SK-N-SH (cell line): ENCODE results near the gene GRK5. TPM values are rescaled to one million over a fixed set of nuclear protein-coding genes. Genes with fewer than 3 reads are reported as not detected.

Experiments used
- CTCF ChIA-PET: fragments of 300-600, 350-600 bp; formaldehyde crosslinking; extraction: SDS; loops from one replicate; lab custom pipeline; 2021; lab: Yijun Ruan, JAX
- POLR2A ChIA-PET: fragments of 350-600 bp; sonication (Branson Sonifier 250); formaldehyde crosslinking; extraction: SDS; loops from one replicate; lab custom pipeline; 2020; ENCODE audit warnings: antibody characterized with exemption, inconsistent platforms; lab: Yijun Ruan, JAX
- DNase-seq: peaks from one replicate; pipeline ENCODE4 v3.0.0; 2012
- H2AFZ ChIP-seq: fragments of 200-600 bp; sonication (generic); 2 replicates; pipeline ENCODE4 v1.8.1; 2016; ENCODE audit warnings: antibody characterized with exemption, mild to moderate bottlenecking, low read depth
- H3F3A ChIP-seq: fragments of 200-600 bp; sonication (generic); replicated peaks from 2 replicates; pipeline ENCODE3; 2016; ENCODE audit warnings: antibody characterized with exemption, mild to moderate bottlenecking; ENCODE audit not compliant: insufficient read depth
- H3K27ac ChIP-seq, 2 experiments: fragments of 200-500 bp in 1 of 2; fragments of 200-600 bp in 1 of 2; sonication (Bioruptor generic) in 1 of 2; sonication (generic), shearing (Covaris generic) in 1 of 2; 2 replicates each; pipeline versions ENCODE4 v1.5.1 to v1.6.1; 2014 to 2016; ENCODE audit warnings: low read depth in 2 of 2, inconsistent platforms in 1 of 2, low read length in 1 of 2, mild to moderate bottlenecking in 1 of 2, mixed read lengths in 1 of 2
- H3K27me3 ChIP-seq: fragments of 200-600 bp; sonication (generic), shearing (Covaris generic); 2 replicates; pipeline ENCODE4 v1.6.1; 2016; ENCODE audit warnings: mixed run types; ENCODE audit not compliant: insufficient read depth
- H3K36me3 ChIP-seq, 2 experiments: fragments of 200-500 bp in 1 of 2; fragments of 200-600 bp in 1 of 2; sonication (Bioruptor generic) in 1 of 2; sonication (generic) in 1 of 2; replicated peaks in 1 of 2; 2 replicates each; pipeline versions ENCODE3 to v1.5.1; 2014 to 2016; ENCODE audit warnings: low read length in 1 of 2, mild to moderate bottlenecking in 1 of 2; ENCODE audit not compliant: insufficient read depth in 2 of 2, control insufficient read depth in 1 of 2
- H3K4me1 ChIP-seq, 2 experiments: fragments of 200-500 bp in 1 of 2; fragments of 200-600 bp in 1 of 2; sonication (Bioruptor generic) in 1 of 2; sonication (generic), shearing (Covaris generic) in 1 of 2; 2 replicates each; pipeline versions ENCODE4 v1.5.1 to v1.6.1; 2014 to 2016; ENCODE audit warnings: low read depth in 1 of 2, low read length in 1 of 2, mixed run types in 1 of 2; ENCODE audit not compliant: insufficient read depth in 2 of 2, control insufficient read depth in 1 of 2
- H3K4me2 ChIP-seq: fragments of 200-600 bp; sonication (generic), shearing (Covaris generic); 2 replicates; pipeline ENCODE4 v1.6.1; 2017; ENCODE audit warnings: mixed run types
- H3K4me3 ChIP-seq, 2 experiments: fragments of 200-500 bp in 1 of 2; fragments of 200-600 bp in 1 of 2; sonication (Bioruptor generic) in 1 of 2; sonication (generic), shearing (Covaris generic) in 1 of 2; 2 replicates each; pipeline versions ENCODE4 v1.5.1 to v1.8.1; 2014 to 2016; ENCODE audit warnings: low read depth in 2 of 2, inconsistent platforms in 1 of 2, low read length in 1 of 2, mild to moderate bottlenecking in 1 of 2, mixed read lengths in 1 of 2, moderate library complexity in 1 of 2
- H3K79me2 ChIP-seq: fragments of 200-600 bp; sonication (generic); 2 replicates; pipeline ENCODE4 v1.8.1; 2017; ENCODE audit warnings: mild to moderate bottlenecking; ENCODE audit not compliant: insufficient read depth
- H3K9ac ChIP-seq: fragments of 200-600 bp; sonication (generic); 2 replicates; pipeline ENCODE4 v1.6.1; 2017; ENCODE audit warnings: mixed run types
- H3K9me2 ChIP-seq: fragments of 200-600 bp; sonication (generic); 2 replicates; pipeline ENCODE4 v1.6.1; 2017; ENCODE audit warnings: mixed run types
- H3K9me3 ChIP-seq: fragments of 200-600 bp; sonication (generic); 2 replicates; pipeline ENCODE4 v1.6.1; 2017; ENCODE audit warnings: mixed run types, mild to moderate bottlenecking, moderate library complexity
- H4K20me1 ChIP-seq: fragments of 200-600 bp; sonication (generic); 2 replicates; pipeline ENCODE4 v1.6.1; 2017; ENCODE audit warnings: mild to moderate bottlenecking, mixed run types; ENCODE audit not compliant: insufficient read depth
- EP300 ChIP-seq, 2 experiments: IDR thresholded peaks; 2 replicates each; pipeline versions ENCODE4 v1.4.0 to v1.6.1; 2012; ENCODE audit warnings: borderline replicate concordance in 1 of 2, low read depth in 1 of 2, low read length in 1 of 2
- EZH2phosphoT487 ChIP-seq: fragments of 200-600 bp; sonication (generic); IDR thresholded peaks from 2 replicates; pipeline ENCODE4 v1.6.1; 2017; ENCODE audit warnings: low read depth, mixed run types, mild to moderate bottlenecking, antibody characterized with exemption, moderate library complexity, borderline replicate concordance
- FOSL2 ChIP-seq: IDR thresholded peaks from 2 replicates; pipeline ENCODE4 v1.4.0; 2012; ENCODE audit warnings: low read depth, mild to moderate bottlenecking, moderate library complexity, borderline replicate concordance
- FOXM1 ChIP-seq: IDR thresholded peaks from 2 replicates; pipeline ENCODE4 v1.4.0; 2012; ENCODE audit warnings: low read depth, mild to moderate bottlenecking
- GABPA ChIP-seq: IDR thresholded peaks from 2 replicates; pipeline ENCODE4 v1.4.0; 2012; ENCODE audit warnings: low read depth, mild to moderate bottlenecking
- GATA2 ChIP-seq: sonication (generic); formaldehyde crosslinking; IDR thresholded peaks from 2 replicates; pipeline ENCODE4 v1.5.0; 2020; ENCODE audit warnings: mild to moderate bottlenecking, missing genetic modification reagents
- POLR2AphosphoS5 ChIP-seq: IDR thresholded peaks from 2 replicates; pipeline ENCODE4 v1.6.1; 2012; ENCODE audit warnings: low read depth, low read length
- RXRA ChIP-seq: IDR thresholded peaks from 2 replicates; pipeline ENCODE4 v1.4.0; 2012; ENCODE audit warnings: low read depth, mild to moderate bottlenecking, borderline replicate concordance
- TAF1 ChIP-seq: IDR thresholded peaks from 2 replicates; pipeline ENCODE4 v1.6.1; 2012; ENCODE audit warnings: low read depth, mild to moderate bottlenecking, low read length, moderate library complexity, borderline replicate concordance
- WGBS: methylation state at CpG from one replicate; pipeline ENCODE4 v1.1.6; 2017; ENCODE audit warnings: low lambda C conversion rate; 5-methylcytosine and 5-hydroxymethylcytosine counted together
- polyA plus RNA-seq, 3 experiments: library from polyadenylated mRNA; depleted of rRNA; stranded (reverse); fragments of >200 nt; gene quantifications; 2 replicates each; pipeline ENCODE4 v1.2.3, GENCODE V29; 2012
- TF ChIP-seq, protein P1 (sequence below): fragments of 150-350 bp; IDR thresholded peaks from 2 replicates; pipeline ENCODE4 v1.6.1; 2016; ENCODE audit warnings: mild to moderate bottlenecking, low read depth, low read length
- TF ChIP-seq, protein P2 (sequence below): IDR thresholded peaks from 2 replicates; pipeline ENCODE4 v1.4.0; 2012; ENCODE audit warnings: low read depth
- TF ChIP-seq, protein P3 (sequence below): IDR thresholded peaks from 2 replicates; pipeline ENCODE4 v1.4.0; 2012; ENCODE audit warnings: low read depth, borderline replicate concordance

GRK5 gene
- polyA plus RNA-seq, 1 of the 3 experiments (the other 2 are of a cell fraction): 12.1 TPM

DNA sequence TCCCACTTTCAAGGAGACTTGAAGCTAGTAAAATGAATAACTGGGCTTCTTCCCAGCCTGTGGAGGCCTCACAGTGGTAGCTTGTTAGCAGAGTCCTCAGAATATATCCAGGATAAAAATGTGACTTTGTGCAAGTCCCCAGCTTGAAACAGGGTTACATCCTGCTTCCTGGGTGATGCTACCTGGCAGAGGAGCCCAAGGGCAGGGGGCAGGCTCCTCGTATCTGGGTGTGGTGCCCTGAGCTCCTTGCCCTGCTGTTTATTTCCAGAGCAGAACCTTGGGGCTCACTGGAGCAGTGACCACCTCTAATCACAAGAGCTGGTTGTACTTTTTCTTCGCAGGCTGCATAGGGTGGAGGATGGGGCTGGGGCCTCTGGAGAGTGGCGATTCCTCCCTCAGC lies 94.8 kb downstream of the GRK5 start (continued):
- TF ChIP-seq EP300 (IDR thresholded peaks at IDR 0.05; ENCODE audit: borderline replicate concordance in 1 of 2, low read depth in 1 of 2, low read length in 1 of 2) (no peak), RXRA (no peak)

DNA sequence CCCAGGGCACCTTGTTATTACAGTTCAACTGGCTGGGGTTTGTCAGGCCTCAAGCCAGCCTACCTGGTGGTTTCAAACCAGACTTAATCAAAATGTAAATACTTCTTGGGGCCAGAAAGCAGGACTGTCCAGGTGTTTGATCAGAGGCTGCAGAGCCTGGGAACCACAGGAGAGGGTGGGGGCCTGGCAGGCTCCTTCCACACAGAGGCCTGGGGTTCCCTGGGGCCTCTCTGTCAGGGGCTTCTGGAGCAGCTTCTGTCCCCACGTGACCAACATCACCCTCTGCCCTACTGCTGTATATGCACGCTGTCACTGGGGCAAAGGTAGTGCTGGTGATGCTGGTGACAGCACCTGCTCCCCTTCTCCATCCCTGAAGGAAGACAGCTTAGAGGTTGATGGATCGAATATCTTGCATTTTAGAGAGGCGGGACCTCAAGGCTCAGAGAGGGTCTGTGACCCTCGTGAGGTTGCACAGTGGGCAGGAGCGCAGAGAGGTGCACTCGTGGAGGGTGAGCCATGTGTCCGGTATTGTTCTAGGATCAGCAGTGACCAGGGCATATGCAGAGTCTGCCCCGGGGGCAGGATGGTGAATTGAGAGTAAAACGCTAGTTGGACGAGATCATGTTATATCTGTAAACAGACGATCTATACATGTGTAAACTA lies 95.4 kb downstream of the GRK5 start:
- H3K36me3 ChIP-seq: no peaks in the 10 kb centered on the region
- H3K9me2 ChIP-seq: no peaks in the 10 kb centered on the region
- no peaks in the 10 kb centered on the region for H3K79me2 ChIP-seq
- no peak for DNase-seq
- POLR2A ChIA-PET: no interaction called here
- TF ChIP-seq EZH2phosphoT487: no peak
- no peak for TF ChIP-seq FOSL2
- TF ChIP-seq, protein P1, sequence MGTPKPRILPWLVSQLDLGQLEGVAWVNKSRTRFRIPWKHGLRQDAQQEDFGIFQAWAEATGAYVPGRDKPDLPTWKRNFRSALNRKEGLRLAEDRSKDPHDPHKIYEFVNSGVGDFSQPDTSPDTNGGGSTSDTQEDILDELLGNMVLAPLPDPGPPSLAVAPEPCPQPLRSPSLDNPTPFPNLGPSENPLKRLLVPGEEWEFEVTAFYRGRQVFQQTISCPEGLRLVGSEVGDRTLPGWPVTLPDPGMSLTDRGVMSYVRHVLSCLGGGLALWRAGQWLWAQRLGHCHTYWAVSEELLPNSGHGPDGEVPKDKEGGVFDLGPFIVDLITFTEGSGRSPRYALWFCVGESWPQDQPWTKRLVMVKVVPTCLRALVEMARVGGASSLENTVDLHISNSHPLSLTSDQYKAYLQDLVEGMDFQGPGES: no peak
- no peak for TF ChIP-seq FOXM1
- H2AFZ ChIP-seq: no peak overlapping the region
- H3K4me1 ChIP-seq: peaks cover 11 to 36% of the 10 kb centered on the region in 2 experiments; a peak in 2 of 4 replicates
- no peak overlapping the region for H3K4me3 ChIP-seq
- WGBS: 84% methylated on average over 10 of the region's 12 CpGs
- no peaks in the 10 kb centered on the region for H3K27me3 ChIP-seq
- H3F3A ChIP-seq: peaks cover 19% of the 10 kb centered on the region
- no peaks in the 10 kb centered on the region for H4K20me1 ChIP-seq
- no peak overlapping the region for H3K9ac ChIP-seq
- no peak overlapping the region for H3K27ac ChIP-seq
- CTCF ChIA-PET: interaction anchor here (1.9 to 2.3 kb wide), 3 partner anchors 93 to 143 kb away, joined by 6 to 8 read pairs (median 6); partner anchors contain the start of gene GRK5
- H3K4me2 ChIP-seq: no peak overlapping the region
- H3K9me3 ChIP-seq: no peaks in the 10 kb centered on the region

DNA sequence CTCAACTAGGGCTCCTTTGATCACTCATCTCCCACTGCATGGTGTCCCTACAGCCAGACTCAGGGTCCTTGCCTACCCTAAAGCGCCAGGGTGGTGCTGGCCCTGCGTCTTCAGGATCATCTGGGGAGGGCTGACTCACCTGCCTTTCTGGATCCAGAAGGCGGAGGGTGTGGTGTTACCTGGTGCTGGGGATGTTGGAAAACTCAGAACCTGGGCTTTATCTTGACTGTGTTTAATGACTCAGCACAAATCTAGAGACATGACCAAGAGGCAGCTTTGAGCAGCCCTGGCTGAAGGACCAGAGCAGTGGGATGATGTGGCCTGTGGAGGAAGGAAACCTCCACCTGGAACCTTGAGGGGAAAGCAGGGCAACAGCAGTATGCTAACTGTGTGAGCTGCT lies 96.5 kb downstream of the GRK5 start:
- CTCF ChIA-PET: no interaction called here
- Histone ChIP-seq H3K9me2 (no peaks in the 10 kb centered on the region), H3F3A (peaks cover 19% of the 10 kb centered on the region)

More for the DNA sequence above, 96.5 kb downstream of the GRK5 start:
- Histone ChIP-seq H3K9ac (no peak overlapping the region), H2AFZ (no peak overlapping the region), H3K27me3 (no peaks in the 10 kb centered on the region), H3K4me2 (no peak overlapping the region), H3K4me3 (no peak overlapping the region), H3K79me2 (no peaks in the 10 kb centered on the region), H3K27ac (no peak overlapping the region), H3K36me3 (no peaks in the 10 kb centered on the region), H3K9me3 (no peaks in the 10 kb centered on the region), H3K4me1 (peaks cover 11 to 36% of the 10 kb centered on the region in 2 experiments; a peak in 2 of 4 replicates), H4K20me1 (no peaks in the 10 kb centered on the region)
- TF ChIP-seq POLR2AphosphoS5: no peak
- TF ChIP-seq, protein P1: no peak
- TF ChIP-seq GABPA: no peak
- TF ChIP-seq, protein P2, sequence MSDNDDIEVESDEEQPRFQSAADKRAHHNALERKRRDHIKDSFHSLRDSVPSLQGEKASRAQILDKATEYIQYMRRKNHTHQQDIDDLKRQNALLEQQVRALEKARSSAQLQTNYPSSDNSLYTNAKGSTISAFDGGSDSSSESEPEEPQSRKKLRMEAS: no peak
- TF ChIP-seq FOSL2: no peak
- TF ChIP-seq EZH2phosphoT487: no peak
- TF ChIP-seq GATA2: no peak
- TF ChIP-seq, protein P3, sequence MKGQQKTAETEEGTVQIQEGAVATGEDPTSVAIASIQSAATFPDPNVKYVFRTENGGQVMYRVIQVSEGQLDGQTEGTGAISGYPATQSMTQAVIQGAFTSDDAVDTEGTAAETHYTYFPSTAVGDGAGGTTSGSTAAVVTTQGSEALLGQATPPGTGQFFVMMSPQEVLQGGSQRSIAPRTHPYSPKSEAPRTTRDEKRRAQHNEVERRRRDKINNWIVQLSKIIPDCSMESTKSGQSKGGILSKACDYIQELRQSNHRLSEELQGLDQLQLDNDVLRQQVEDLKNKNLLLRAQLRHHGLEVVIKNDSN: no peak
- TF ChIP-seq TAF1: no peak
- POLR2A ChIA-PET: no interaction called here
- DNase-seq: no peak
- 94% methylated on average over 3 of the region's 3 CpGs for WGBS
